AG04449 (cell line): Measurements from ENCODE around the gene RPS3.

Source experiments
- CTCF ChIA-PET: fragments of 350-600 bp; formaldehyde crosslinking; extraction: SDS; loops from one replicate; lab custom pipeline; 2021; ENCODE audit warnings: antibody characterized with exemption; lab: Yijun Ruan, JAX
- POLR2A ChIA-PET: fragments of 400-600, 350-600 bp; formaldehyde crosslinking; extraction: SDS; loops from one replicate; lab custom pipeline; 2020; ENCODE audit warnings: antibody characterized with exemption, inconsistent platforms; lab: Yijun Ruan, JAX
- DNase-seq: peaks from one replicate; pipeline ENCODE4 v3.0.0-alpha.2; 2010; ENCODE audit warnings: low read depth, low spot score
- H3K4me3 ChIP-seq: 2 replicates; pipeline ENCODE4 v1.5.1; 2011; ENCODE audit warnings: low read depth, mild to moderate bottlenecking, control low read depth, low read length
- CTCF ChIP-seq: IDR thresholded peaks from one replicate; pipeline ENCODE4 v1.5.1; 2011; ENCODE audit warnings: mild to moderate bottlenecking, moderate library complexity, low read length, control low read depth, inconsistent platforms; ENCODE audit not compliant: insufficient read depth; ENCODE audit errors: missing control alignments

The RPS3 gene

GRCh38 chr11:75445315-75445953, 46.1 kb downstream of the RPS3 start:
- POLR2A ChIA-PET, result no interaction called here
- peak; percentile 90 for TF ChIP-seq CTCF
- DNase-seq, result no peak
- CTCF ChIA-PET, result interaction anchor here (0.6 to 9.4 kb wide), 40 partner anchors 8 to 422 kb away, joined by 3 to 658 read pairs (median 5); partner anchors contain the start of genes GDPD5 and KLHL35
- no peak overlapping the region for H3K4me3 ChIP-seq

- no peak for DNase-seq
- ChIA-PET POLR2A (no interaction called here), CTCF (interaction anchor here (3.3 to 9.4 kb wide), 4 partner anchors 12 to 97 kb away, joined by 15 to 658 read pairs (median 42); partner anchors contain the start of genes GDPD5 and KLHL35)
- H3K4me3 ChIP-seq, result no peak overlapping the region
- no peak for TF ChIP-seq CTCF
These were observed 48.1 kb downstream of the RPS3 start for GRCh38 chr11:75447415-75447814.

GRCh38 chr11:75449271-75449670, 50.0 kb downstream of the RPS3 start:
- TF ChIP-seq CTCF, result no peak
- CTCF ChIA-PET, result interaction anchor here (1.4 to 3.0 kb wide), 3 partner anchors 10 to 83 kb away, joined by 5 to 11 read pairs (median 9); no protein-coding TSS in a partner anchor
- no peak overlapping the region for H3K4me3 ChIP-seq
- POLR2A ChIA-PET, result no interaction called here
- DNase-seq, result no peak

GRCh38 chr11:75449776-75450175, 50.5 kb downstream of the RPS3 start:
- ChIA-PET CTCF (interaction anchor here (1.5 to 7.8 kb wide), 4 partner anchors 10 to 83 kb away, joined by 3 to 145 read pairs (median 10); partner anchors contain the start of gene GDPD5), POLR2A (no interaction called here)
- no peak for TF ChIP-seq CTCF

GRCh38 chr11:75450236-75450635, 50.9 kb downstream of the RPS3 start:
- TF ChIP-seq CTCF, result no peak
- no peak for DNase-seq
- no peak overlapping the region for H3K4me3 ChIP-seq
- CTCF ChIA-PET, result interaction anchor here (1.5 to 7.8 kb wide), 3 partner anchors 11 to 80 kb away, joined by 3 to 145 read pairs (median 11); partner anchors contain the start of gene GDPD5
- POLR2A ChIA-PET, result no interaction called here

More at GRCh38 chr11:75449776-75450175, 50.5 kb downstream of the RPS3 start:
- no peak for DNase-seq
- no peak overlapping the region for H3K4me3 ChIP-seq
